HL-60 (cell line): ENCODE measurements around the gene CFAP299.

Experiments used
- DNase-seq, 2 experiments: peaks; one replicate each; pipeline ENCODE4 v3.0.0-alpha.2; 2010 to 2020; ENCODE audit warnings: low read depth in 1 of 2, low spot score in 1 of 2
- H3K27ac ChIP-seq: fragments of 250-450 bp; sonication (Bioruptor Pico); replicated peaks from 2 replicates; pipeline ENCODE4 v1.5.1; 2020; ENCODE audit warnings: mild to moderate bottlenecking, moderate library complexity
- H3K27me3 ChIP-seq: fragments of 250-450 bp; sonication (Bioruptor Pico); 2 replicates; pipeline ENCODE4 v1.5.1; 2021; ENCODE audit warnings: mild to moderate bottlenecking, moderate library complexity; ENCODE audit not compliant: insufficient read depth, poor library complexity, severe bottlenecking
- H3K4me3 ChIP-seq: replicated peaks from 2 replicates; pipeline ENCODE4 v1.5.1; 2011; ENCODE audit warnings: mild to moderate bottlenecking, control low read depth, low read length; ENCODE audit not compliant: insufficient read depth
- CTCF ChIP-seq: IDR thresholded peaks from one replicate; pipeline ENCODE4 v1.5.1; 2011; ENCODE audit warnings: low read length, control low read depth, inconsistent platforms; ENCODE audit not compliant: insufficient read depth
- GABPA ChIP-seq: IDR thresholded peaks from 2 replicates; pipeline ENCODE4 v1.6.1; 2012; ENCODE audit warnings: low read depth
- POLR2AphosphoS5 ChIP-seq: IDR thresholded peaks from 2 replicates; pipeline ENCODE4 v1.6.1; 2012; ENCODE audit warnings: low read depth
- SPI1 ChIP-seq: IDR thresholded peaks from 2 replicates; pipeline ENCODE4 v1.6.1; 2012; ENCODE audit warnings: low read depth, mild to moderate bottlenecking, borderline replicate concordance
- TF ChIP-seq, protein P1 (sequence below): IDR thresholded peaks from 2 replicates; pipeline ENCODE4 v1.6.1; 2012; ENCODE audit warnings: low read depth; ENCODE audit not compliant: insufficient replicate concordance

CFAP299 gene

DNA sequence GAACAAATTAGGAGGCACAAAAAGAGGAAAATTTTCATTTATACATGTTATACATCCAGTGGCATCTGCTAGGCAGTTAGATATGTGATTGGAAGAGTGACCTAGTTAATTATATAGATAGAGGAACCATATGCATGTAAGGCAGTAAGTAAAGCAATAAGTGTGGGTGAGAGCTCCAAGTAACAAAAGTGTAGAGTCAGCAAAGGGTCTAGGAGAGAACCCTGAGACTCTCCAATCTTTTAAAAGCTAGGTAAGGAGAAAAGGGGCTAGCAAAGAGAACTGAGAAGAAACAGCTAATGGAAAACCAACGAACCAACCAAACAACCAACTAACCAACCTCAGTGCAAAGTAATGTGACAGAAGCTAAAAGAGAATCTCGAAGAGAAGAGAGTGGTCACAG lies 3.8 kb upstream of the CFAP299 start:
- no peak for DNase-seq
- Histone ChIP-seq H3K27ac (no peak overlapping the region), H3K27me3 (peaks cover 21% of the 10 kb centered on the region), H3K4me3 (no peak overlapping the region)
- no peak for TF ChIP-seq SPI1
- no peak for TF ChIP-seq CTCF
- TF ChIP-seq POLR2AphosphoS5, result no peak
- TF ChIP-seq, protein P1, sequence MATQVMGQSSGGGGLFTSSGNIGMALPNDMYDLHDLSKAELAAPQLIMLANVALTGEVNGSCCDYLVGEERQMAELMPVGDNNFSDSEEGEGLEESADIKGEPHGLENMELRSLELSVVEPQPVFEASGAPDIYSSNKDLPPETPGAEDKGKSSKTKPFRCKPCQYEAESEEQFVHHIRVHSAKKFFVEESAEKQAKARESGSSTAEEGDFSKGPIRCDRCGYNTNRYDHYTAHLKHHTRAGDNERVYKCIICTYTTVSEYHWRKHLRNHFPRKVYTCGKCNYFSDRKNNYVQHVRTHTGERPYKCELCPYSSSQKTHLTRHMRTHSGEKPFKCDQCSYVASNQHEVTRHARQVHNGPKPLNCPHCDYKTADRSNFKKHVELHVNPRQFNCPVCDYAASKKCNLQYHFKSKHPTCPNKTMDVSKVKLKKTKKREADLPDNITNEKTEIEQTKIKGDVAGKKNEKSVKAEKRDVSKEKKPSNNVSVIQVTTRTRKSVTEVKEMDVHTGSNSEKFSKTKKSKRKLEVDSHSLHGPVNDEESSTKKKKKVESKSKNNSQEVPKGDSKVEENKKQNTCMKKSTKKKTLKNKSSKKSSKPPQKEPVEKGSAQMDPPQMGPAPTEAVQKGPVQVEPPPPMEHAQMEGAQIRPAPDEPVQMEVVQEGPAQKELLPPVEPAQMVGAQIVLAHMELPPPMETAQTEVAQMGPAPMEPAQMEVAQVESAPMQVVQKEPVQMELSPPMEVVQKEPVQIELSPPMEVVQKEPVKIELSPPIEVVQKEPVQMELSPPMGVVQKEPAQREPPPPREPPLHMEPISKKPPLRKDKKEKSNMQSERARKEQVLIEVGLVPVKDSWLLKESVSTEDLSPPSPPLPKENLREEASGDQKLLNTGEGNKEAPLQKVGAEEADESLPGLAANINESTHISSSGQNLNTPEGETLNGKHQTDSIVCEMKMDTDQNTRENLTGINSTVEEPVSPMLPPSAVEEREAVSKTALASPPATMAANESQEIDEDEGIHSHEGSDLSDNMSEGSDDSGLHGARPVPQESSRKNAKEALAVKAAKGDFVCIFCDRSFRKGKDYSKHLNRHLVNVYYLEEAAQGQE, result no peak
- no peak for TF ChIP-seq GABPA

DNA sequence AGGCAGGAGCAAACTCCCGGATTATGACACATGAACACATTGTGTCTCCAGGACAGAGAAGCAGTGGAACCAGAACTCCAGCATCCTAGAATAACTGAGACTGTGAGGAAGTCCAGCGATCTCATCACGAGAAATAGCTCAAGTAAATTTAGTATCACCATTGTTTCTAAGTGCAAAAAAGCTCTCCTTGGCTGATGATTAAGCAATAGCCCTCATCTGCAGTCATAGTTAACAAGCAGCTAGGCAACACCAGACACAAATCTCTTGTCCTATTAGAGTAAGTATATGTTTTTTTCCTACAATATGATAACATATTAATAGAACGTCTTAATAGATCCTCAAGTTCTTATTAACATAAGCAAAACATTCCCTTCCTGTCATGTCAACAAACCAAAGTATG lies 2.4 kb upstream of the CFAP299 start:
- TF ChIP-seq SPI1, result no peak
- no peak for TF ChIP-seq GABPA
- no peak for TF ChIP-seq CTCF
- TF ChIP-seq, protein P1, result no peak
- no peak overlapping the region for H3K4me3 ChIP-seq
- DNase-seq, result no peak

DNA sequence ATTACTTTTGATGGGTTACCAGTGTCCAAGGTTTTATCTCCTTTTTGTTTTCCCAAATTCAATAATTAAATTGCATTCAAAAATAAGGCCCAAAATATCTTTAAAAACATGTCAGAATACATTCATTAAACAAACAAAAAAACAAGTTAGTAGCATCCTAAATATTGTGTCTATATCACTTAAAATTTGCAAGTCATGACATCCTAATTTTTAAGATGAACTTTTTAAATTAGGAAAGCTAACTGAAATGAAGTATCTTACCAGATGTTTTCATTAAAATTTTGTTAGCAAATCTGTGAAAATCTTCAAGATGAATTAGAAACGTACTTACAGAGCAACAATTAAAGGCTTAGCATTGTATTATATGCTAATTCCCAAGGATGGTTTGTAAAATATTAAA lies 962 bp upstream of the CFAP299 start:
- no peak for DNase-seq
- peaks cover 21% of the 10 kb centered on the region for H3K27me3 ChIP-seq
- TF ChIP-seq GABPA (no peak), SPI1 (no peak), POLR2AphosphoS5 (no peak), CTCF (no peak)
- TF ChIP-seq, protein P1, result no peak
- no peak overlapping the region for H3K27ac ChIP-seq
- no peak overlapping the region for H3K4me3 ChIP-seq

More for the DNA sequence above, 2.4 kb upstream of the CFAP299 start:
- Histone ChIP-seq H3K27me3 (peaks cover 21% of the 10 kb centered on the region), H3K27ac (no peak overlapping the region)
